Measurements from ENCODE around the gene CFAP61. TPM values are rescaled to one million over a fixed set of nuclear protein-coding genes. Genes with fewer than 3 reads are reported as not detected.

Gene CFAP61
- polyA plus RNA-seq, 1 of the 3 experiments (the other 2 are of a cell fraction) = 0.26 TPM

GRCh38 chr20:20167698-20168097 lies 115.4 kb downstream of the CFAP61 start:
- WGBS (ENCODE audit: low lambda C conversion rate) = 23% methylated on average over 3 of the region's 3 CpGs
- Histone ChIP-seq H3K9ac (no peak overlapping the region), H3K4me1 (ENCODE audit: control insufficient read depth in 1 of 2, insufficient read depth in 2 of 2, low read depth in 1 of 2, low read length in 1 of 2) (no peaks in the 10 kb centered on the region), H3F3A (replicated peaks; ENCODE audit: insufficient read depth) (no peaks in the 10 kb centered on the region), H3K27me3 (ENCODE audit: insufficient read depth) (no peaks in the 10 kb centered on the region), H3K36me3 (replicated peaks in 1 of 2; ENCODE audit: control insufficient read depth in 1 of 2, insufficient read depth in 2 of 2, low read length in 1 of 2) (no peaks in the 10 kb centered on the region), H3K9me2 (no peaks in the 10 kb centered on the region; the same call in 1 of the 2 replicates), H3K79me2 (ENCODE audit: insufficient read depth) (no peaks in the 10 kb centered on the region), H3K27ac (ENCODE audit: low read depth in 2 of 2, low read length in 1 of 2) (no peak overlapping the region), H4K20me1 (ENCODE audit: insufficient read depth) (no peaks in the 10 kb centered on the region), H2AFZ (ENCODE audit: low read depth) (no peak overlapping the region), H3K9me3 (no peaks in the 10 kb centered on the region), H3K4me3 (ENCODE audit: low read depth in 2 of 2, low read length in 1 of 2) (no peak overlapping the region), H3K4me2 (no peak overlapping the region)
- no peak for DNase-seq
- TF ChIP-seq YY1 (IDR thresholded peaks at IDR 0.05; ENCODE audit: low read depth) = no peak
- TF ChIP-seq TEAD4 (IDR thresholded peaks at IDR 0.05; ENCODE audit: borderline replicate concordance, insufficient read depth) = no peak
- TF ChIP-seq CHD2 (IDR thresholded peaks at IDR 0.05; ENCODE audit: low read length, partially characterized antibody) = no peak
- TF ChIP-seq TAF1 (IDR thresholded peaks at IDR 0.05; ENCODE audit: borderline replicate concordance, low read depth, low read length) = no peak
- TF ChIP-seq REST (IDR thresholded peaks at IDR 0.05; ENCODE audit: low read depth, low read length) = no peak
- TF ChIP-seq, protein P1, sequence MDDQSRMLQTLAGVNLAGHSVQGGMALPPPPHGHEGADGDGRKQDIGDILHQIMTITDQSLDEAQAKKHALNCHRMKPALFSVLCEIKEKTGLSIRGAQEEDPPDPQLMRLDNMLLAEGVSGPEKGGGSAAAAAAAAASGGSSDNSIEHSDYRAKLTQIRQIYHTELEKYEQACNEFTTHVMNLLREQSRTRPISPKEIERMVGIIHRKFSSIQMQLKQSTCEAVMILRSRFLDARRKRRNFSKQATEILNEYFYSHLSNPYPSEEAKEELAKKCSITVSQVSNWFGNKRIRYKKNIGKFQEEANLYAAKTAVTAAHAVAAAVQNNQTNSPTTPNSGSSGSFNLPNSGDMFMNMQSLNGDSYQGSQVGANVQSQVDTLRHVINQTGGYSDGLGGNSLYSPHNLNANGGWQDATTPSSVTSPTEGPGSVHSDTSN (IDR thresholded peaks at IDR 0.05) = no peak
- no peak for TF ChIP-seq MXI1 (IDR thresholded peaks at IDR 0.05; ENCODE audit: low read depth, low read length)
- TF ChIP-seq, protein P2, sequence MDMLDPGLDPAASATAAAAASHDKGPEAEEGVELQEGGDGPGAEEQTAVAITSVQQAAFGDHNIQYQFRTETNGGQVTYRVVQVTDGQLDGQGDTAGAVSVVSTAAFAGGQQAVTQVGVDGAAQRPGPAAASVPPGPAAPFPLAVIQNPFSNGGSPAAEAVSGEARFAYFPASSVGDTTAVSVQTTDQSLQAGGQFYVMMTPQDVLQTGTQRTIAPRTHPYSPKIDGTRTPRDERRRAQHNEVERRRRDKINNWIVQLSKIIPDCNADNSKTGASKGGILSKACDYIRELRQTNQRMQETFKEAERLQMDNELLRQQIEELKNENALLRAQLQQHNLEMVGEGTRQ (IDR thresholded peaks at IDR 0.05; ENCODE audit: borderline replicate concordance, low read depth, low read length) = no peak
- TF ChIP-seq, protein P3, sequence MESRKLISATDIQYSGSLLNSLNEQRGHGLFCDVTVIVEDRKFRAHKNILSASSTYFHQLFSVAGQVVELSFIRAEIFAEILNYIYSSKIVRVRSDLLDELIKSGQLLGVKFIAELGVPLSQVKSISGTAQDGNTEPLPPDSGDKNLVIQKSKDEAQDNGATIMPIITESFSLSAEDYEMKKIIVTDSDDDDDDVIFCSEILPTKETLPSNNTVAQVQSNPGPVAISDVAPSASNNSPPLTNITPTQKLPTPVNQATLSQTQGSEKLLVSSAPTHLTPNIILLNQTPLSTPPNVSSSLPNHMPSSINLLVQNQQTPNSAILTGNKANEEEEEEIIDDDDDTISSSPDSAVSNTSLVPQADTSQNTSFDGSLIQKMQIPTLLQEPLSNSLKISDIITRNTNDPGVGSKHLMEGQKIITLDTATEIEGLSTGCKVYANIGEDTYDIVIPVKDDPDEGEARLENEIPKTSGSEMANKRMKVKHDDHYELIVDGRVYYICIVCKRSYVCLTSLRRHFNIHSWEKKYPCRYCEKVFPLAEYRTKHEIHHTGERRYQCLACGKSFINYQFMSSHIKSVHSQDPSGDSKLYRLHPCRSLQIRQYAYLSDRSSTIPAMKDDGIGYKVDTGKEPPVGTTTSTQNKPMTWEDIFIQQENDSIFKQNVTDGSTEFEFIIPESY (IDR thresholded peaks at IDR 0.05; ENCODE audit: borderline replicate concordance, low read depth) = no peak
- no peak for TF ChIP-seq FOXM1 (IDR thresholded peaks at IDR 0.05; ENCODE audit: low read depth)
- TF ChIP-seq MAX (IDR thresholded peaks at IDR 0.05; ENCODE audit: low read depth) = no peak
- TF ChIP-seq EZH2phosphoT487 (IDR thresholded peaks at IDR 0.05; ENCODE audit: borderline replicate concordance, low read depth) = no peak
- no peak for TF ChIP-seq RXRA (IDR thresholded peaks at IDR 0.05; ENCODE audit: borderline replicate concordance, low read depth)
- no peak for TF ChIP-seq RCOR1 (IDR thresholded peaks at IDR 0.05; ENCODE audit: low read length)
- no peak for TF ChIP-seq USF1 (IDR thresholded peaks at IDR 0.05; ENCODE audit: borderline replicate concordance, low read depth)
- no peak for TF ChIP-seq SIN3A (IDR thresholded peaks at IDR 0.05; ENCODE audit: borderline replicate concordance, low read depth, low read length)
- no peak for TF ChIP-seq NRF1 (IDR thresholded peaks at IDR 0.05; ENCODE audit: low read depth, low read length)
- TF ChIP-seq EP300 (IDR thresholded peaks at IDR 0.05; ENCODE audit: borderline replicate concordance in 1 of 2, low read depth in 1 of 2, low read length in 1 of 2) = no peak
- TF ChIP-seq TCF12 (IDR thresholded peaks at IDR 0.05) = no peak
- TF ChIP-seq SMC3 (IDR thresholded peaks at IDR 0.05; ENCODE audit: low read depth, low read length) = no peak
- ChIA-PET CTCF (interaction anchor here (1.5 to 1.6 kb wide), 2 partner anchors 69 to 84 kb away, joined by 3 to 6 read pairs; no protein-coding TSS in a partner anchor), POLR2A (no interaction called here)
